Cerebellar cortex (tissue), 1 donor: Measurements from ENCODE around the gene NOTCH3.

Experiments
- DNase-seq: peaks from one replicate; pipeline ENCODE4 v3.0.0-alpha.2; 2015; ENCODE audit warnings: low spot score

Gene NOTCH3

GRCh38 chr19:15200553-15201364 lies at the start of gene NOTCH3:
TSS of gene NOTCH3 (minus strand) at chr19:15200995. CDS start at chr19:15200905, 90 bp downstream.
- no peak for DNase-seq

DNA sequence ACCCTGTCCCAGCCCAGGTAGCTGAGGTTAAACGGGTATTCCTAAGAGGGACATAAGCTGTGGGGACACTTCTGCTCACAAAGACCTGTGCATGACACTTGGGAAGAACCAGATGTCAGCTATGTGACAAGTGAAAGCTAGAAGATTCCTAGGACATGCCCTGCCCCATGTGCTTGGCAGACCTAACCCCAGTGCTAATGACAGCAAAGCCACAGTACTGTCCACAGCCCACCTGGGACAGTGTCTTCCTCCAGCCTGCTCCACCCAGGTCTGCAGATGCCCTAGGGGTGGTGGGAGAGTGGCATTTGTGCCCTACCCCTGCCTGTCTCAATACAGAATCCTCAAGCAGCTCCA lies 49.8 kb upstream of the NOTCH3 start:
- DNase-seq: no peak

GRCh38 chr19:15249972-15250639 lies 49.3 kb upstream of the NOTCH3 start:
- DNase-seq: no peak

DNA sequence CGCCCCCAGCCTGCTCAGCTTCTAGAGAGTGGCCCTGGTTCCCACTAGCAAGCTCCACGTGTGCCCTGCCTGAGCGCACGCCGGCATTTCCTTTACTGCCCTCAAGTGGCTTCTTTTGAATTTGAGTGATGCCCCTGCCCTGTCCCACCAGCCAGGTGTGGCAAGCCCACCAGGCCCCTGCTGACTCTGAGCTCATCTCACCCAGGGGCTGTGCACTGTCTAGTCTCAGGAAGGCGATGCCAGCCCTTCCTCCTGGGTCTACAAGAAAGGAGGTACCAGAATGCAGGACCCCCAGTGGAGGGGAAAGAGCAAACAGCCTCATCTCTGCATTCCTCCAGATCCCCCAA lies 48.7 kb upstream of the NOTCH3 start:
- no peak for DNase-seq

- no peak for DNase-seq
These were observed 48.1 kb upstream of the NOTCH3 start for GRCh38 chr19:15248648-15249527.

DNA sequence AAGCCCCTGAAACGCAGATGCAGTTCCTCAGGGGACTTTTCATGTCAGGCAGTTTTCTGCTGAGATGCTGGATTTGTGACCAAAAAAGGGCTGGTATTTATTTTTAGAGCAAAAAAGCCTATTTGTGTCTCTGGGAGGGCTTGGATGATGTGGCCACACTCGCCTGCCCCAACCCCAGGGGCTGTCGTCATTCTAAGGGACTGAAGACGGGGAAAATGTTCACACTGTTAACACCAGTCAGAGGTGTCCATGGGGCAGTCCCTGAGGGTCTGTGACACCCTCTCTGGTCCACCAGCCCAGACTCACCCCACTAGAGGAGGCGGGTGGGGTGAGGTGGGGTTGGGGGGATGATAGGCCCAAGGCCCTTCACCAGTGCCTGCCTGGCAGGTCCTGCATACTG lies 47.3 kb upstream of the NOTCH3 start:
- no peak for DNase-seq

- no peak for DNase-seq
These were observed 46.6 kb upstream of the NOTCH3 start for GRCh38 chr19:15247107-15248014.

DNA sequence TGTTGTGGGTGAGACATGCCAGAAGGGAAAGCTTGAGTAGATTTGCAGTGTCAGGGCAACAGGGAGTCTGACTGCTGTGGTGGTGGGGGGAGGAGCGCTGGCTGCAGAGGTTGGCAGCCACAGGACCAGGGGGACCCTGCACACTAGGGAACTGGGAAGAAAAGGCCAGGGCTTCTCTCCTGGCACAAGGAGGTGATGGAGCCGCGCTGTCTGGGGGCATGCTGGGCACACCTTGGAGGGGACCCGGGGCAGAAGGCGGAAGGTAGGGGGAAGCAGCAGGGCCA lies 45.3 kb upstream of the NOTCH3 start:
- DNase-seq: no peak

GRCh38 chr19:15245370-15246197 lies 44.8 kb upstream of the NOTCH3 start:
- DNase-seq: no peak

- no peak for DNase-seq
These were observed 44.0 kb upstream of the NOTCH3 start for GRCh38 chr19:15244808-15245207.

GRCh38 chr19:15244106-15244803 lies 43.5 kb upstream of the NOTCH3 start:
- no peak for DNase-seq

DNA sequence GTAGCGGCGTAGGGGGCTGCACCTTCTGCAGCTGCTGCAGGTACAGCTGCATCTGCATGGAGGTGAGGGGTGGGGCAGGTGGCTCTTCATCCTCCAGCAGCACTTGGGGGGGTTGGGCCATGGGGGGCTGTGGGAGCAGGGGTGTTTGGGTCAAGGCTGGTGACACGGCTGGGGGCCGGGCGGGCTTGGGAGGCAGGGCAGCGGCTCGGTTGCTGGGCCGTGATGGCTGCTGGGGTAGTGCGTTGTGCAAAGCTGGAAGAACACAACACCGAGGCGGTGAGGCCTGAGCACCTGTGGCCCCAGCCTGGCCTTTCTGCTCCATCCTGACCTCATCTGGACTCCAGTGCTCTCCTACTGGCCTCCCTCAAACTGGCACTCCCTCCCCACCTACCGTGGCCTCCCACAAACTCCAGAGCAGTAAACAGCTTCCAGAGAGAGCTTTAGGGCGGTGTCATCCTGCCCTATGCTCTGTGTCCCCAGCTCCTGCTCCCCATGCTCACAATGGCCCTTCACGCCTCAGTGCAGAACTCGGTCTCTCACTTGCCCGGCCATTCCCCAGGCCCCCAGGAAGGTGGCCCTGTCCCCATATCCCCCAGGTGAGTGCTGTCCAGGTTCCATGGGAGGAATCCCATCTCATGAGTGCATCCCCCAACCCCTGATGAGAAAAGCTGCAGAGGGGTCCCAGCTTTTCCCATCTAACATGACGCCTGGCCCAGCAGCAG lies 42.6 kb upstream of the NOTCH3 start:
- DNase-seq: no peak

GRCh38 chr19:15241259-15241910 lies 40.6 kb upstream of the NOTCH3 start:
- DNase-seq: no peak

GRCh38 chr19:15240515-15240914 lies 39.7 kb upstream of the NOTCH3 start:
- DNase-seq: no peak

DNA sequence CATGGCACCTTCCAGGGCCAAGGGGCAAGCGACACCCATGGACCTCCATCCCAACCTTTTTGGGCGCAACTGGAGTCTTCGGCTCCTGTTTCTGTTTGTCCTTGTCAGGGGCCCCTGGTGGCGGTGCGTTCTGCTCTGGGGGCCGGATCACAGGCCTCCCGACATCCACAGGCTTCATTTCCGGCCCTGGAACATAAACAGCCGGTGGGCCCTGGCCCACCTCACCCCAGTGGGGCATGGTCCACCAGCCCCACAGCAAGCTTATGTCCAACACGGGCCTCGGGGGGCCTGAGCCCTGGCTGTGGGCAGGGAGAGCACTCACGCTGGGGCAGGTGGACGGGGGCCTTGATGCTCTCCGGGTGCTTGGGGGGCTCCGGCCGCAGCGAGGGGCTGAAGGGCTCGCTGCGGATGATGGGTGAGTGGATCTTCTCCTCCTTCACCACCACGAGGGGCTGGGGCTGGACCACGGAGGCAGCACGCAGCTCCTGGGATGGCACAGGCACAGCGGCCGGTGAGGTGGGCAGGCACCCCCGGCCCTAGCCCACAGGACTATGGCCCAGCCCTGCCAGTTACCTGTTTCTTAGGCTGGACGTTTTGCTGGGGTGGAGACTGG lies 38.6 kb upstream of the NOTCH3 start:
- DNase-seq: no peak

GRCh38 chr19:15238639-15239155 lies 37.9 kb upstream of the NOTCH3 start:
- DNase-seq: peak; percentile 18

DNA sequence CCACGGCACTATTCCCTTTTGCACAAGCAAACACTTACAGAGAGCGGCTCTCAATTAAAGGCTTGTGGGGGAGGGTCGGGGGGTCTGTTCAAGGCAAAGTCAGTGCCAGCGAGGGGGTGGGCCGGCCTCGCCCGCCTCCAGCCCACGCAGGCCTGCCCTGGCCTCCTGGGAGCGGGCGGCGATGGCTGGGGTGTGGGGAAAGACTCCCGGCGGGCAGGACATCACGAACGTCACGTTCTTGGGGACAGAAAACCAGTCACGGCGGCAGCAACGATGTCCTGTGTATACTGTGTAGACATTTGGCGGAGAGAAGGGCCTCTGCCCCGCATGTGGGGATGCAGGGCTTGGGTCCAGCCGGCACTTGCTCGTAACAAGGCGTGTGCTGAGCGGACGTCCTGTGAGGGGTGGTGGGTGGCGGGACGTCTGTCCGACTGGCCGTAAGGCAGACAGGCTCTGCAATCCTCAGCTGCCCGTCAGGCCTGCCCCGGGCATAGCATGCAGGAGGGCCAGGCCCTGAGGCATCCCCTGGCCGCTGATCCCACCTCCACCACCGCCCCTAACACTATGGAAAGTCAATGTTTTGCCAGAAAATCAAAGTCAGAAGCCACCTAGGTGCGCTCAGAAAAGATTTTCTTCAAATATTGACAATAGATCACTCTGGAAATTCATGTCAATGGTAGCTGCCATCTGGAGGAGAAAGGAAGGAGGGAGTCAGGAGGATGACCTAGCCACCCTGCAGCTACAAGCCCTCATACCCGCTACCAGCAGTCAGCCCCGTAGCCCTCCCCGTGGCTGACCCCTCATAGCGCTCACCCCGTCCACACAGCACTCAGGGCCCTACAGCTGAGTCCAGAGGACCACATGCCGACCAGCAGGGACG lies 37.2 kb upstream of the NOTCH3 start:
- DNase-seq: no peak
